ENCODE measurements around the gene PICALM. TPM values are rescaled to one million over a fixed set of nuclear protein-coding genes. Genes with fewer than 3 reads are reported as not detected.

The PICALM gene
- total and polyA plus RNA-seq, 9 of the 15 experiments (the other 6 are each of a cell fraction or from before 2014, with no cell fraction given), result 41.3 to 990 (median 309) TPM

GRCh38 chr11:86068951-86069407 lies at the start of gene PICALM (continued):
- TF ChIP-seq STAT6 (CRISPR knock-in tag; IDR thresholded peaks at IDR 0.05), result no peak
- no peak for TF ChIP-seq XRCC4 (IDR thresholded peaks at IDR 0.05; ENCODE audit: extremely low read depth, insufficient read depth, insufficient read length)
- TF ChIP-seq MYBL2 (IDR thresholded peaks at IDR 0.05; ENCODE audit: low read depth), result no peak
- TF ChIP-seq MYBL2 (CRISPR knock-in tag; IDR thresholded peaks at IDR 0.05; ENCODE audit: borderline replicate concordance), result no peak
- TF ChIP-seq ZNF436 (CRISPR knock-in tag; IDR thresholded peaks at IDR 0.05), result no peak
- no peak; the same call in 1 of the 2 replicates for TF ChIP-seq STAT5A (IDR thresholded peaks at IDR 0.05; ENCODE audit: borderline replicate concordance, low read length)
- TF ChIP-seq AFF1 (IDR thresholded peaks at IDR 0.05; ENCODE audit: low read depth in 1 of 2, partially characterized antibody in 2 of 2), result peak in 1 of 2 experiments; percentile 88
- TF ChIP-seq DLX4 (CRISPR knock-in tag; IDR thresholded peaks at IDR 0.05), result no peak
- no peak for TF ChIP-seq HLTF (IDR thresholded peaks at IDR 0.05)
- TF ChIP-seq RAD51 (IDR thresholded peaks at IDR 0.05; ENCODE audit: borderline replicate concordance, low read depth), result peak; percentile 100
- TF ChIP-seq GATA2 (CRISPR knock-in tag; IDR thresholded peaks at IDR 0.05), result no peak
- TF ChIP-seq KLF16 (IDR thresholded peaks at IDR 0.05), result 0 out of 2 replicates have a peak, but pooled peaks have one; percentile 62
- no peak for TF ChIP-seq E2F5 (CRISPR knock-in tag; IDR thresholded peaks at IDR 0.05)
- peak; percentile 85 for TF ChIP-seq EGR1 (conservative IDR thresholded peaks at IDR 0.05)
- no peak for TF ChIP-seq MCM2 (IDR thresholded peaks at IDR 0.05; ENCODE audit: low read depth)
- no peak for TF ChIP-seq ZNF518B (CRISPR knock-in tag; IDR thresholded peaks at IDR 0.05)
- TF ChIP-seq ETV5 (CRISPR knock-in tag; IDR thresholded peaks at IDR 0.05; ENCODE audit: low read depth), result no peak; the same call in 1 of the 2 replicates

Data from K562 (cell line).